DOHH2 (cell line): ENCODE measurements around the gene GPR142.

Source experiments
- H3F3A ChIP-seq: fragments of 200-600 bp; sonication (generic), shearing (Covaris generic); 2 replicates; pipeline ENCODE4 v1.6.0; 2016; ENCODE audit warnings: antibody characterized with exemption, mild to moderate bottlenecking; ENCODE audit not compliant: control insufficient read depth, insufficient read depth
- H3K27ac ChIP-seq: fragments of 200-600 bp; sonication (generic); 2 replicates; pipeline ENCODE4 v1.5.1; 2014; ENCODE audit warnings: low read depth, mild to moderate bottlenecking, low read length, moderate library complexity
- H3K27me3 ChIP-seq: fragments of 200-600 bp; sonication (generic); 2 replicates; pipeline ENCODE4 v1.6.1; 2014; ENCODE audit warnings: mild to moderate bottlenecking, low read length, mixed read lengths; ENCODE audit not compliant: control insufficient read depth
- H3K36me3 ChIP-seq: fragments of 200-600 bp; sonication (generic); 2 replicates; pipeline ENCODE4 v1.6.1; 2014; ENCODE audit warnings: mild to moderate bottlenecking, low read length, moderate library complexity, mixed read lengths; ENCODE audit not compliant: control insufficient read depth
- H3K4me1 ChIP-seq: fragments of 200-600 bp; sonication (generic); 2 replicates; pipeline ENCODE4 v1.6.1; 2014; ENCODE audit warnings: mild to moderate bottlenecking, low read length, mixed read lengths; ENCODE audit not compliant: control insufficient read depth
- H3K4me2 ChIP-seq: fragments of 200-600 bp; sonication (generic); 2 replicates; pipeline ENCODE4 v1.6.0; 2014; ENCODE audit warnings: mild to moderate bottlenecking, low read length, moderate library complexity
- H3K4me3 ChIP-seq: fragments of 200-600 bp; sonication (generic); 2 replicates; pipeline ENCODE4 v1.5.1; 2014; ENCODE audit warnings: mild to moderate bottlenecking, low read length, mixed read lengths
- H3K79me2 ChIP-seq: fragments of 200-600 bp; sonication (generic); 2 replicates; pipeline ENCODE4 v1.6.1; 2014; ENCODE audit warnings: mild to moderate bottlenecking, low read length, mixed read lengths; ENCODE audit not compliant: control insufficient read depth
- H3K9me2 ChIP-seq: fragments of 200-600 bp; sonication (generic); replicated peaks from 2 replicates; pipeline ENCODE4 v1.6.1; 2014; ENCODE audit warnings: mild to moderate bottlenecking, low read length, mixed read lengths; ENCODE audit not compliant: control insufficient read depth
- H3K9me3 ChIP-seq: fragments of 200-600 bp; sonication (generic); 2 replicates; pipeline ENCODE4 v1.6.1; 2014; ENCODE audit warnings: antibody characterized with exemption, low read length, mixed read lengths; ENCODE audit not compliant: control insufficient read depth, insufficient read depth
- H4K20me1 ChIP-seq: fragments of 200-600 bp; sonication (generic); 2 replicates; pipeline ENCODE4 v1.6.0; 2014; ENCODE audit warnings: low read depth, mild to moderate bottlenecking, antibody characterized with exemption, low read length, moderate library complexity; ENCODE audit not compliant: control insufficient read depth, insufficient read depth
- EZH2phosphoT487 ChIP-seq: fragments of 200-600 bp; sonication (generic); IDR thresholded peaks from 2 replicates; pipeline ENCODE4 v1.6.1; 2017; ENCODE audit warnings: borderline replicate concordance, mild to moderate bottlenecking, antibody characterized with exemption, low read length, moderate library complexity, mixed read lengths
- TF ChIP-seq, protein P1 (sequence below): fragments of 200-600 bp; sonication (generic); IDR thresholded peaks from one replicate; pipeline ENCODE4 v1.5.1; 2014; ENCODE audit warnings: antibody characterized with exemption, mild to moderate bottlenecking, low read depth, low read length; ENCODE audit not compliant: poor library complexity, severe bottlenecking

The GPR142 gene

DNA sequence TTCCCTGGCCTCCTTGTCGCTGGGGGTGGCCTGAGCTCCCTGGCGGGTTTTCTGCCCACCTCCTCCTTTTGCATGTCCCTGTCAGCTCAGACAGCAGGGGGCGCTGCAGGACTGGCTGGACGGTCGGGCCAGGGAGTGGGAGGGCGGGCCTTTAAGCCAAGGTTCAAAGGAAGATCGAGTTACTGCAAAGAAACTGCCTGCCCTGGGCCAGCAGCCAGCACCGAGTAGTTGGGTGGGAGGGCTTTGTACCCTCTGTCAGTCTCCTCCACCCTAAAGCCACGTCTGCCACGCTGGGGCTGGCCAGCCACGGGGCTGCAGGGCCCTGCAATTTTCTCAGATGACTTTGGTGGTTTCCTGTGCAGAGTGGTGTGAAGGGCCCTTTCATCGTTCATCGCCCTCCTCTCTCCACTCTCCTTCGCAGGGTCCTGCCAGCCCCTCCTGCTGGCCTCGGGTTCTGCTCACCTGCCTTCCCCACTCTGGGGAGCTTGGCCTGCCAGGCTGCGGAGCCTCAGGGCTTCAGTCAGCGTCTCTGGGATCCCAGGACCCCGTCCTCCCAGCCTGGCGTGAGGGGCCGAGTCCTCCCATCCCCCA is 12.3 kb downstream of the GPR142 start:
- Histone ChIP-seq H4K20me1 (no peaks in the 10 kb centered on the region), H3K27me3 (no peaks in the 10 kb centered on the region), H3K4me1 (no peaks in the 10 kb centered on the region), H3K4me3 (no peak overlapping the region), H3K4me2 (no peak overlapping the region), H3K79me2 (no peaks in the 10 kb centered on the region), H3F3A (no peaks in the 10 kb centered on the region), H3K9me2 (no peaks in the 10 kb centered on the region), H3K27ac (no peak overlapping the region), H3K36me3 (no peaks in the 10 kb centered on the region), H3K9me3 (no peaks in the 10 kb centered on the region)
- TF ChIP-seq, protein P1, sequence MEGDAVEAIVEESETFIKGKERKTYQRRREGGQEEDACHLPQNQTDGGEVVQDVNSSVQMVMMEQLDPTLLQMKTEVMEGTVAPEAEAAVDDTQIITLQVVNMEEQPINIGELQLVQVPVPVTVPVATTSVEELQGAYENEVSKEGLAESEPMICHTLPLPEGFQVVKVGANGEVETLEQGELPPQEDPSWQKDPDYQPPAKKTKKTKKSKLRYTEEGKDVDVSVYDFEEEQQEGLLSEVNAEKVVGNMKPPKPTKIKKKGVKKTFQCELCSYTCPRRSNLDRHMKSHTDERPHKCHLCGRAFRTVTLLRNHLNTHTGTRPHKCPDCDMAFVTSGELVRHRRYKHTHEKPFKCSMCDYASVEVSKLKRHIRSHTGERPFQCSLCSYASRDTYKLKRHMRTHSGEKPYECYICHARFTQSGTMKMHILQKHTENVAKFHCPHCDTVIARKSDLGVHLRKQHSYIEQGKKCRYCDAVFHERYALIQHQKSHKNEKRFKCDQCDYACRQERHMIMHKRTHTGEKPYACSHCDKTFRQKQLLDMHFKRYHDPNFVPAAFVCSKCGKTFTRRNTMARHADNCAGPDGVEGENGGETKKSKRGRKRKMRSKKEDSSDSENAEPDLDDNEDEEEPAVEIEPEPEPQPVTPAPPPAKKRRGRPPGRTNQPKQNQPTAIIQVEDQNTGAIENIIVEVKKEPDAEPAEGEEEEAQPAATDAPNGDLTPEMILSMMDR = peak; percentile 84
- no peak for TF ChIP-seq EZH2phosphoT487

DNA sequence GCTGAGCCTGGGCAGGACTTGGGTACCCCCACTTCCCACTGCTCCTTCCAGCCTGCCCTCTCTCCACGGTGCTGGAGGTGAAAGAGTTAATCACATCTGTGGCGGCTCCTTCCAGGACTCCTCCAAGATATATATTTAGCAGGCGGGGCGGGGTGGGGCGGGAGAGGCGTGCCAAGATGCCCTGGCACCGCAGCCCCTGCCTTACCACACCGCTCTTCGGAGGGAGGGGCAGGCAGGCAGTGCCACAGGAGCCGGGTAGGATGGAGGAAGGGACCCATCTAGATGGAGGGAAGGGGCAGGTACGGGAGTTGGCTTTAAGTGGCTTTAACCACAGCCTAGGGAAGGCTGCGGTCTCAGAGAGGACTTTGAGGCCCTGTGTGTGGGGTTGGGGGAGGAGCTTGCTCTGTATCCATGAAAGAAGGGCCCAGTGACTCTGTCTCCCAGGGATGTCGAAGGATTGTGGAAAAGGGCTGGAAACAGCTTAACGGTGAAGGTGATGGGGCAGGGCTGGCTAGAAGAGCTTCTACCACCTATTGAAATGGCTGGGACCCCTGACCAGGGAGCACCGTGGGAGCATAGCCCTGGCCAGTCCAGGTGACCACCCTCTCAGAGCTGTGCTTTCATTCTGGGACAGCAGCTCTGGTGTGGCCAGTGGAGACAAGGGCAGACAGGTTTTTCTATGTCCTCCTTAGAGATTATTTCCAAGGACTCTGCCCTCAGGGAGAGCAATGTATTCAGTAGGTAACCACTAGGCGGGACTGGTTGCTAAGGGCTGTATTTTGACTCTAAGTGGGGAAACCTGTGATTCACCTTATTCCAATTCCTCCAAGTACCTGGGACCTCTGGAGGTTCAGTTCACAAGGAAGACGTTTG is 13.0 kb downstream of the GPR142 start:
- Histone ChIP-seq H4K20me1 (no peaks in the 10 kb centered on the region), H3K79me2 (no peaks in the 10 kb centered on the region), H3K27ac (no peak overlapping the region)

DNA sequence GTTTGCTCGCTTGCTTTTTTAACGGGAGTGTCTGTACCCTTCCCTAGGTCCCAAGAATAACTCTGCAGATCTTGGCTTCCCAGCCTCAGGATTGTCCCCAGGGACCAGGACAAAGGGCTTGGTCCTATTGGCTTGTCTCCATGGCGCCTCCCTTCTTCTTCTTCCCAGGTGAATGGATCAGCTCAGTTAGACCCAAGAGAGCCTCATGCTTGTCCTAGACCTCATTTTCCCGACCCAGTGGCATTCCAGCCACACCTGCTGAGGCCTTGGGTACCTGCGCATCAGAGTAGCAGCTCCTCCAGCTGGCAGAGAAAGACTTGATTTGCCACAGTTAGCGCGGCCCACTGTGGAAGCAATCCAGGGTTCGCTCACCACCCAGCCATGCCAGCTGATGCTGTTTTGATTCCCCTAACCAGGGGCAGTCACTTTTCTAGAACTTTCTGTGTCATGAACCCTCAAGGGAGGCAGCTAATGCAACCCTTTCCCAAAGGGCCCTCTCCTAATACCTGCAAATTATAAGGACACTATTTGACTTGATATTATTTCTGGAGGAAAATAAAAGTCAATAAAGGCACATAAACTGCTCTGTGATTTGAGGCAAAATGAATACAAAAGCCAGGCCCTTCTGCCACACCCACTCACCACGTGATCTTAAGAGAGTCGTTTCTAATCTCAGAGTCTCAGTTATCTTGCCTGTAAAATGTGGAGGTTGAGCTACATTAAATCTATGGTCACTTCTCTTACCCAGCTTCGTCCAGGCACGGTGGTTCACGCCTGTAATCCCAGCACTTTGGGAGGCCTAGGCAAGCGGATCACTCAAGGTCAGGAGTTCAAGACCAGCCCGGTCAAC is 13.9 kb downstream of the GPR142 start:
- TF ChIP-seq EZH2phosphoT487 = no peak
- TF ChIP-seq, protein P1 = no peak
- H3F3A ChIP-seq = no peaks in the 10 kb centered on the region
- H3K9me3 ChIP-seq = no peaks in the 10 kb centered on the region
- no peaks in the 10 kb centered on the region for H3K4me1 ChIP-seq
- no peaks in the 10 kb centered on the region for H3K79me2 ChIP-seq
- H3K27ac ChIP-seq = no peak overlapping the region
- no peak overlapping the region for H3K4me2 ChIP-seq
- no peaks in the 10 kb centered on the region for H4K20me1 ChIP-seq
- no peaks in the 10 kb centered on the region for H3K36me3 ChIP-seq
- H3K4me3 ChIP-seq = no peak overlapping the region
- no peaks in the 10 kb centered on the region for H3K9me2 ChIP-seq
- H3K27me3 ChIP-seq = no peaks in the 10 kb centered on the region

More for the DNA sequence above, 13.0 kb downstream of the GPR142 start:
- Histone ChIP-seq H3K4me2 (no peak overlapping the region), H3K9me3 (no peaks in the 10 kb centered on the region), H3K36me3 (no peaks in the 10 kb centered on the region), H3F3A (no peaks in the 10 kb centered on the region), H3K4me3 (no peak overlapping the region), H3K4me1 (no peaks in the 10 kb centered on the region), H3K9me2 (no peaks in the 10 kb centered on the region), H3K27me3 (no peaks in the 10 kb centered on the region)
- TF ChIP-seq, protein P1 = no peak
- no peak for TF ChIP-seq EZH2phosphoT487
